ENCODE data around the gene ST8SIA6.
"Not testable (repeated sequence)": the region's sequence is repeated elsewhere in the genome, so short reads cannot be mapped to it uniquely, and the experiment has no call there.

The ST8SIA6 gene

GRCh38 chr10:17454161-17455014, at the start of gene ST8SIA6:
Gene ST8SIA6, minus strand, starts transcription at chr10:17454595. Its CDS starts 340 bp downstream, at chr10:17454255.
- DNase-seq (ENCODE audit: low spot score), result peak; percentile 49

GRCh38 chr10:17503795-17504194, 49.4 kb upstream of the ST8SIA6 start:
- no peak for DNase-seq (ENCODE audit: low spot score)

- DNase-seq (ENCODE audit: low spot score), result no peak
These were observed 48.4 kb upstream of the ST8SIA6 start for GRCh38 chr10:17502814-17503213.

GRCh38 chr10:17499014-17499413, 44.6 kb upstream of the ST8SIA6 start:
- DNase-seq (ENCODE audit: low spot score), result not testable (repeated sequence)

GRCh38 chr10:17497446-17498030, 43.1 kb upstream of the ST8SIA6 start:
- DNase-seq (ENCODE audit: low spot score), result no peak

- DNase-seq (ENCODE audit: low spot score), result no peak
These were observed 40.3 kb upstream of the ST8SIA6 start for GRCh38 chr10:17494626-17495260.

GRCh38 chr10:17488848-17489247, 34.5 kb upstream of the ST8SIA6 start:
- DNase-seq (ENCODE audit: low spot score), result no peak

- no peak for DNase-seq (ENCODE audit: low spot score)
These were observed 28.7 kb upstream of the ST8SIA6 start for GRCh38 chr10:17483079-17483478.

GRCh38 chr10:17479822-17480221, 25.4 kb upstream of the ST8SIA6 start:
- DNase-seq (ENCODE audit: low spot score), result no peak

- DNase-seq (ENCODE audit: low spot score), result no peak
These were observed 24.7 kb upstream of the ST8SIA6 start for GRCh38 chr10:17479015-17479615.

GRCh38 chr10:17476073-17476472, 21.7 kb upstream of the ST8SIA6 start:
- no peak for DNase-seq (ENCODE audit: low spot score)

GRCh38 chr10:17475661-17476060, 21.3 kb upstream of the ST8SIA6 start:
- DNase-seq (ENCODE audit: low spot score), result no peak

GRCh38 chr10:17474595-17475323, 20.4 kb upstream of the ST8SIA6 start:
- no peak for DNase-seq (ENCODE audit: low spot score)

- no peak for DNase-seq (ENCODE audit: low spot score)
These were observed 19.0 kb upstream of the ST8SIA6 start for GRCh38 chr10:17473228-17473950.

GRCh38 chr10:17472481-17473227, 18.3 kb upstream of the ST8SIA6 start:
- no peak for DNase-seq (ENCODE audit: low spot score)

- DNase-seq (ENCODE audit: low spot score), result no peak
These were observed 15.9 kb upstream of the ST8SIA6 start for GRCh38 chr10:17470246-17470645.

GRCh38 chr10:17465328-17466125, 11.1 kb upstream of the ST8SIA6 start:
- DNase-seq (ENCODE audit: low spot score), result no peak

GRCh38 chr10:17464545-17464944, 10.2 kb upstream of the ST8SIA6 start:
- DNase-seq (ENCODE audit: low spot score), result no peak

GRCh38 chr10:17460756-17461155, 6.4 kb upstream of the ST8SIA6 start:
- no peak for DNase-seq (ENCODE audit: low spot score)

GRCh38 chr10:17457083-17457482, 2.7 kb upstream of the ST8SIA6 start:
- no peak for DNase-seq (ENCODE audit: low spot score)

Data from activated CD4-positive, alpha-beta T cell treated with anti-CD3 and anti-CD28 coated beads, Interleukin-2, Interleukin-4, amounts not matched to agents 100 ng/mL and 50 ng/mL, durations not matched to agents 16 hours and 8 hours (primary cell).